ENCODE results near the gene RBP7.
"Not testable (repeated sequence)": the region's sequence is repeated elsewhere in the genome, so short reads cannot be mapped to it uniquely, and the experiment has no call there.

Gene RBP7

DNA sequence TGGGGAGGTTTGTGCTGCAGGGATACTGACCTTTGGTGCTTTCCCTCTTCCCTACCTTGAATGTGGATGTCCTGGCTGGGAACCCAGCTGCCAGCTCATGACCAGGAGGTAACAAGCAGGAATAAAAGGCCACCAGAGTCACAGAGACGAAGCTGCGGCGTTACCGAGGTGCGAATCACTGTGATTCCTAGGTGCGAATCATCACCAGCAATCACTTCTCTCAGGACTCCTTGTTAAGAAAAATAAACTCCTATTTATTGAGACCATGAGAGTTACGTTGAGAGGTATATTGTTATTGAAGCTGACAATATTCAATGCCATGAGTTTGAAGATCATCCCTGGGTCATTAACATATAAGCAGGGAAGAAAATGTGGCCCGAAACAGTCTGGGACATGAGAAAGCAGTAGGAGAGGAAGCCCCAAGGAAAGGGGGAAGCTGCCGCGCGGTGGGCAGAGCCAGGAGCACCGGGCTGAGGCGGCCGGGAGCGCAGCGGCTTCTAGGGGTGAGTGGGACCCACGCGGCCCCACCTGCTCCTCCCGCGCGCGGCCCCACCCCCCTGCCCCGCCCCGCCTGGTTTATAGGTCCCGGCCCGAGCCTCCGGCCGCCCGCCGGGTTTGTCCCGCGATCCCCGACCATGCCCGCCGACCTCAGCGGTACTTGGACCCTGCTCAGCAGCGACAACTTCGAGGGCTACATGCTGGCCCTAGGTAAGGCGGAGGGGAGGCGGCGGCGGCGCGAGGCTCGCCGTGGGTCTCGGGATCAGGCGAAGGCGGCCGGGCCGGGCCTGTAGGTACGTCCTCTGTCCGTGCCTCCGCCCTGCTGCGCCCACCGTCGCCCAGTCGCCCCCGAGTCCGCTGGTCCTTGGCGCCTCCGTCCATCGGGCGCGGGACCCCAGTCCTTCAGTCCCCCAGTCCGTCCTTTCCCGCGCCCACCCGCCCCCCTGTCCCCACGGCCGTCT lies at the start of gene RBP7:
Gene RBP7, plus strand, starts transcription at position 605 of the 959 bp plus-strand sequence. Its CDS starts 31 bp downstream, at position 636.
- DNase-seq: no peak

GRCh38 chr1:9957726-9958125 lies 39.3 kb upstream of the RBP7 start:
- DNase-seq: no peak

DNA sequence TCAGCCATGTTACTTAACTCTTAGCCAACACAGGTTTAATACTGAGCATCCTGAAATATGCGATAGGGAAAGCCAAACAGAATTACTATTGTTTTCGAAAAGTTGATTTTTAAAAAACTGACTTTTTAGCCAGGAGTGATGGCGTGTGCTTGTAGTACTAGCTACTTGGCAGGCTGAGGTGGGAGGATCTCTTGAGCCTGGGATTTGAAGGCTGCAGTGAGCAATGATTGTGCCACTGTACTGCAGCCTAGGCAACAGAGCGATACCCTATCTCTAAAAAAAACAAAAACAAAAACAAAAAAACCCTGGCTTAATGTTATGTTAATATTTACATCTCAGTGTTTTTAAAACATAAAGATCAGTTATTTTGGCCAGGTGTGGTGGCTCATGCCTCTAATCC lies 37.0 kb upstream of the RBP7 start:
- no peak for DNase-seq

DNA sequence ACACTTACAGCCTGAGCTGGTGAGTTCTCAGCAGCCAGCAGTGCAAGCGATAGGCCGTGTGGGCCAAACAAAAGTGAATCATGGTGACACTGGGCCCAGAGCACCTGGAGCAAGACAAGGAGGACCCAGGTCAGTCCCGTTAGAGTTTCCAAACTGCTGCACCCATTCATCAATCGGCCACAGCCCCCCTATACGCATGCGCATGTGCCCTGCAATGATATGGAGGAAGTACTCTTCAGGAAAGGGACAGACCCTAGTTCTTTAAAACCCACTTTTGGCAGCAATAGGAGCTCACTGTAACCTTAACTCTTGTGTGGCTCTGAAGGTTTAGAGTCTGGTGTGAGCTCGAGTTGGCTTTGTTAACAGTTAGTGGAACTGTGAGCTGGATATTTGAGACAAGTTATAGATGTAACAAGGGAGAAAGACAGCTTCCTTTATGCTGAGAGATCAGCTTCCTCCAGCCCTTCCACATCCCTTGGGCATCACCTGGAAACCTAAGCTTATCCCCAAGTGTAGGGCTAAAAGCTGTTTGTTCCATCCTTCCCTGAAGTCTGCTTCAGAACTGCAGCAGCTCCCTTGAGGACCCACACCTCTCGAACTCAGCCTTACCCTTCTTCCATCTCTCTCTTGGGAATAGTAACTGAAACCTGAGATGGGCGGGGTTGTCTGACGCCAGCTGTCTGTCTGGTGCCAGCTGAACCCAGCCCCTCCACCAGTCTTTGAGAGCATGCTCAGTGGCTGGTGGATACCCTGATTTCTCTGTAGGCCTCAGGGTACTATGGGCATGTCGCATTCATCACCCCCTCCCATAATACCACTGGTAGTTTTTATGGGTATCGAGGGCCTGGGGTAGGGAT lies 36.1 kb upstream of the RBP7 start:
- no peak for DNase-seq

DNA sequence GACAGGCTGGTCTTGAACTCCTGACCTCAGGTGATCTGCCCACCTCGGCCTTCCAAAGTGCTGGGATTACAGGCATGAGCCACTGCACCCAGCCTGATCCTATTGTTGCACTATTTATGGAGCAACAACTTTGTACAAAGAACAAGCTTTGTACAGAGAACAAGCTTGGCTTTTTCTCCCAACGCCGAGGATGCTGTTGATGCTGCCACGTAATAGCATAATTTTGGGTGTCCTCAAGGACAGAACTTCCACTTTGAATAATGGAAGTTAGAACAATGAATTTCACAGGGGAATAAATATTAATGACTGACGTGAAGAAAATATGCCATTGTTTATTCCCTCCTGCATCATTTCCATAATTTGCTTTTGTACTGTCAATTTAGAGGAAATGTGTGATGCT lies 12.8 kb upstream of the RBP7 start:
- DNase-seq: no peak

DNA sequence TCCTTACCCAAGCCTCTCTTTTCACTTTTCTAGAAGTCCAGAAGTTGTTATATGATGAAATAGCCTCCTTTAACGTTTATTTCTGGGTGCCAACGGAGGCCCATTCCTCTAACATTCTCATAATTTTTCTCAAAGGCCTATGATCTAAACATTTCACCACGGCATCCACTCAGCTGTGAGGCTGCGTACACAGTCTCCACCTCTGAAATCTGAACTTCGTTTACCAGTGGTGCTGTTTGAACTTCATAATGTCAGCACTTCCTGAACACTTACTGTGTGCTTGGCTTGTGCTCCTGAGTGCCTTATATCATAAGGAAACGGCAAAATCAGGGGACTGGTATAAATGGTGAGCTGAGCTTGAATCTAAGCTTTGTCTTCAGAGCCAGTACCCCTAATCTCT lies 12.0 kb upstream of the RBP7 start:
- no peak for DNase-seq

DNA sequence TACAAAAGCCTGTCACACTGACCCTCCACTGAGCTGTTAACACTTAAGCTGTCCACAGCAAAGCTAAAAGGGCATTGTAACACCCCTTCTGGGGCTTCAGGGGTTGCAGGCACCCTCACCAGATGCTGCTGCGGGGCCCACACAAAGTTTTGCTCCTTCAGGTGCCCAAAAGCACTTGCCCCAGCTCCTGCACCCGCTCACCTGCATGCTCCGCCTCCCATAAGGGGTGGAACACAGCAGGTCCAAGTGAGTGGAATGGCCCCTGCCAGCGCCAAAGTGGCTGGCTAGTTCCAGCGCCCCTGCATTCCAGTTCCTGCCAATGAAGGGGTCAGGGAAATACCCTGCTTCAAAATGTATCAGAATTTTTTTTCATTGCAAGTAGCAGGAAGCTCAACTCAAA lies 7.3 kb upstream of the RBP7 start:
- no peak for DNase-seq

DNA sequence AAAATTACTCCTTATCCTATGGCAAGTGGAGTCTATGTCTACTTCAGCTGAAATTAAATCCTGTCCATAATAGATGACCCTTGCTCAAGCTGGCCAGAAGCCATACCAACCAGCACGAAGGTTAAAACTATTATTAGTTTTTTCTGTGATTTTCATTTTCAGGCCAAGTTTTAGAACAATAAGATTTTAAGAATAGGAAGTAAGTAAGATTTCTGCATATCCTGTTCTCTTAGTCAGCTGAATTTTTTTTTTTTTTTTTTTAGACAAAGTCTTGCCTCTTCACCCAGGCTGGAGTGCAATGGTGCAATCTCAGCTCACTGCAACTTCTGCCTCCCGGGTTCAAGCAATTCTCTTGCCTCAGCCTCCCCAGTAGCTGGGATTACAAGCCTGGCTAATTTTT lies 6.1 kb upstream of the RBP7 start:
- DNase-seq: no peak

GRCh38 chr1:9992910-9993309 lies 4.1 kb upstream of the RBP7 start:
- DNase-seq: no peak

- no peak for DNase-seq
These were observed 3.4 kb upstream of the RBP7 start for GRCh38 chr1:9993561-9994075.

DNA sequence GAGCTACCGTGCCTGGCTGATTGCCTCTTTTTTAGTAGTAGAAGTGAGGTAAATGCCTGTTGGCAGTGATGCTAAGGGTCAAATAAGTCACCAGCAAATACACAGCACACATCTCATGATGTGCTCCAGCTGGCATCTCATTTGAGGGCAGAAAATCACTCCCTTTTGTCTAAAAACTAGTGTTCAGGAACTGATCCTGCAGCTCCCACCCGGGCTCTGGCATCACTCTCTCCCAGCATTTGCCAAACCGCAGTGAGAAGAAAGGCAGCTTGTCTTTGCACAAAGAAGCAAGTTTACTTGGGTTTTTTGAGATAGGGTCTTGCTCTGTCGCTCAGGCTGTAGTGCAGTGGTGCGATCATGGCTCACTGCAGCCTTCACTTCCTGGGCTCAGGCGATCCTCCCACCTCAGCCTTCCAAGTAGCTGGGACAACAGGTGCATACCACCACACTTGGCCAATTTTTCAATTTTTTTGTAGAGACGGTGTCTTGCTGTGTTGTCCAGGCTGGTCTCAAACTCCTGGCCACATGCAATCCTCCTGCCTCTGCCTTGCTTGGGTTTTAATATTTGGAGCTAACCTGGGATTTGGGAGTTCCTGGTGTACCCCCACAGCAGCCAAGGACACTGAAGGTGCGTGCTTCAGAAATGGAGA lies 4.1 kb downstream of the RBP7 start:
- DNase-seq: no peak

DNA sequence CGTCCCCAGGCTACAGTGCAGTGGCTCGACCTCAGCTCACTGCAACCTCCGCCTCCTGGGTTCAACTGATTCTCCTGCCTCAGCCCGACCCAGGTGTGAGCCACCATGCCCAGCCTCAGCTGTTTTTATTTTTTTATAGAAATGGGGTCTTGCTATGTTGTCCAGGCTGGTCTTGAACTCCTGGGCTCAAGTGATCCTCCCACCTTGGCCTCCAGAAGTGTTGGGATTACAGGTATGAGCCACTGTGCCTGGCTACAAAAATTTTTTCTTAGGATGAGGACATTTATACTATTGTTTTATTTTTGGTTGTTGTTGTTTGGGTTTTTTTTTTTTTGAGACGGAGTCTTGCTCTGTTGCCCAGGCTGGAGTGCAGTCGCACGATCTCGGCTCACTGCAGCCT lies 8.2 kb downstream of the RBP7 start:
- not testable (repeated sequence) for DNase-seq

DNA sequence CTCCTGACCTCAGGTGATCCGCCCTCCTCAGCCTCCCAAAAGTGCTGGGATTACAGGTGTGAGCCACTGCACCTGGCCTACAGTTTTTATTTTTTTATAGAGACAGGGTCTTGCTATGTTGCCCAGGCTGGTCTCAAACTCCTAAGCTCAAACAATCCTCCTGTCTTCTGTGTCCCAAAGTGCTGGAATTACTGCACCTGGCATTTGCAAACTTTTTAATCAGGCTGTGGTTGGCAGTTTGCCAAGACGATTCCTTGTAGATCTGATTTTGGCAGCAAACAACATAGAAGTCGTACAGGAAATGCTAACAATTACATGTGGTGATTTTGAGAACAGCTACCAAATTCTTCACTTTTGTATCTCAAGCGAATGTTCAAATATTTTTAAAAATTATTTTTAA lies 10.1 kb downstream of the RBP7 start:
- DNase-seq: no peak

- no peak for DNase-seq
These were observed 17.0 kb downstream of the RBP7 start for GRCh38 chr1:10014016-10014415.

- DNase-seq: no peak
These were observed 22.5 kb downstream of the RBP7 start for GRCh38 chr1:10019561-10019960.

- no peak for DNase-seq
These were observed 23.1 kb downstream of the RBP7 start for GRCh38 chr1:10020086-10020485.

GRCh38 chr1:10020678-10021077 lies 23.6 kb downstream of the RBP7 start:
- DNase-seq: not testable (repeated sequence)

GRCh38 chr1:10021992-10022391 lies 25.0 kb downstream of the RBP7 start:
- DNase-seq: not testable (repeated sequence)

GRCh38 chr1:10022656-10023055 lies 25.6 kb downstream of the RBP7 start:
- no peak for DNase-seq

DNA sequence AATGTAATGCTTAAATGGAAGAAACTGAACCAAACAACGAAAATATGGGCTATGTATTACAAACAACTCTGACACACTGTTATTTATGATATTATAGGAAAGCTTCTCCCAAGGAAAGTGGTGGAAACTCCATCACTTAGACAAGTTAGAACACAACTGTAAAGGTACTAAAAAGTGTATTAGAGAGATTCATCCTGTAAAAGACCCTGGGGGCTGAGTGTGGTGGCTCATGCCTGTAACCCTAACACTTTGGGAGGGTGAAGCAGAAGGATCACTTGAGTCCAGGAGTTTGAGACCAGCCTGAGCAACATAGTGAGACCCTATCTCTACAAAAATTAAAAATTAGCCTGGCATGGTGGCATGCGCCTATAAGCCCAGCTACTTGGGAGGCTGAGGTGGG lies 28.3 kb downstream of the RBP7 start:
- no peak for DNase-seq

DNA sequence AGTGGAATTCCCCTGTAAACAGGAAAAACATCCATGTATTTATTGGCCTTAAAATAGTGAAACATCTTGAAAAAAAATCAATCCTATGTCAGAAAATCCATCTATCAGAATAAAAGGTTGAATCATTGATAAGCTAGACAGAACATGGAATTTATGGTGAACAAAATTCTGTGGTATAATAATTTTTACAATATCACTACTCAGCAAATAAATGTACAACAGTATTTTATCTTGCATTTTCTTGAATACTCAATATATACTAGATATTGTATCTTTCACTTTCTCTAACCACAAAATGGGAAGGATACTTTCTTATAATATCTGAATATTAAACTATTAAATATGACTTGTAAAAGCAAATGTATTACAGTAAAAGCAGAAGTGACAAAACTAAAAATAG lies 30.0 kb downstream of the RBP7 start:
- no peak for DNase-seq

DNA sequence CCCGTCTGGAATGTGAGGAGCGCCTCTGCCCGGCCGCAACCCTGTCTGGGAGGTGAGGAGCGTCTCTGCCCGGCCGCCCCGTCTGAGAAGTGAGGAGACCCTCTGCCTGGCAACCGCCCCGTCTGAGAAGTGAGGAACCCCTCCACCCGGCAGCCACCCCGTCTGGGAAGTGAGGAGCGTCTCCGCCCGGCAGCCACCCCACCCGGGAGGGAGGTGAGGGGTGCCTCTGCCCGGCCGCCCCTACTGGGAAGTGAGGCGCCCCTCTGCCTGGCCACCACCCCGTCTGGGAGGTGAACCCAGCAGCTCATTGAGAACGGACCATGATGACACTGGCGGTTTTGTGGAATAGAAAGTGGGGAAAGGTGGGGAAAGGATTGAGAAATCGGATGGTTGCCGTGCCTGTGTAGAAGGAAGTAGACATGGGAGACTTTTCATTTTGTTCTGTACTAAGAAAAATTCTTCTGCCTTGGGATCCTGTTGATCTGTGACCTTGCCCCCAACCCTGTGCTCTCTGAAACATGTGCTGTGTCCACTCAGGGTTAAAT lies 32.0 kb downstream of the RBP7 start:
- not testable (repeated sequence) for DNase-seq

DNA sequence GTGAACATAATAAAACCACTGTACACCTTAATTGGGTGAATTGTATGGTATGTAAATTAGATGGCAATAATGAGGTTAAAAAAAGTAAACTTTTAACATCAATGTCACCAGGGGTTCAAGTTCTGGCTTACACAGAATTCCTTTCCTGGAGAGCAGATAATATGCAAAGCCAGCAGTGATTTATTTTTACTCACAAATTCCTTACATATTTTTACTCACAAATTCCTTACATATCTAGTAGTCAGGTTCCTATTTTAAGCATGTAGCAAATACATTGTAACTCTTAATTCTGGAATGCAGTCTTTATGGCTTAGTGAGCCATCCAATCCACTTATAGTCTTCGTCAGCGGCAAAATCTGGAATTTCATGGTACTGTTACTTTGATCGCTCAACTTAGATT lies 34.4 kb downstream of the RBP7 start:
- no peak for DNase-seq
